GM12875 (cell line): ENCODE results near the gene AK2.

Experiments
- H3K4me3 ChIP-seq: one replicate; pipeline ENCODE4 v1.5.1; 2011; ENCODE audit warnings: low read depth, low read length, control low read depth
- CTCF ChIP-seq: IDR thresholded peaks from 2 replicates; pipeline ENCODE4 v1.5.1; 2011; ENCODE audit warnings: low read depth, mild to moderate bottlenecking, control low read depth, inconsistent platforms, low read length, moderate library complexity, borderline replicate concordance; ENCODE audit not compliant: insufficient read depth

AK2 gene

GRCh38 chr1:33043267-33044092 lies 6.8 kb upstream of the AK2 start:
- no peak for TF ChIP-seq CTCF

GRCh38 chr1:33042831-33043230 lies 6.1 kb upstream of the AK2 start:
- no peak for TF ChIP-seq CTCF
- no peak overlapping the region for H3K4me3 ChIP-seq

More at GRCh38 chr1:33043267-33044092, 6.8 kb upstream of the AK2 start:
- H3K4me3 ChIP-seq: no peak overlapping the region

GRCh38 chr1:33041026-33041425 lies 4.3 kb upstream of the AK2 start:
- TF ChIP-seq CTCF: no peak
- H3K4me3 ChIP-seq: no peak overlapping the region

GRCh38 chr1:33039840-33040239 lies 3.2 kb upstream of the AK2 start:
- H3K4me3 ChIP-seq: no peak overlapping the region
- TF ChIP-seq CTCF: no peak

GRCh38 chr1:33036051-33036525 lies 595 bp downstream of the AK2 start:
- TF ChIP-seq CTCF: no peak
- H3K4me3 ChIP-seq: peak overlapping the region; percentile 87

- no peak for TF ChIP-seq CTCF
These were observed 4.4 kb downstream of the AK2 start for GRCh38 chr1:33032126-33032869.

More at GRCh38 chr1:33032126-33032869, 4.4 kb downstream of the AK2 start:
- H3K4me3 ChIP-seq: no peak overlapping the region
